SKM-1 treated with dmso at 0.1 percent for 144 hours (cell line): ENCODE results near the gene LRBA.

Experiments
- DNase-seq: peaks from one replicate; lab custom pipeline; 2025; ENCODE audit not compliant: unreplicated experiment; lab: John Stamatoyannopoulos, UW

The LRBA gene

DNA sequence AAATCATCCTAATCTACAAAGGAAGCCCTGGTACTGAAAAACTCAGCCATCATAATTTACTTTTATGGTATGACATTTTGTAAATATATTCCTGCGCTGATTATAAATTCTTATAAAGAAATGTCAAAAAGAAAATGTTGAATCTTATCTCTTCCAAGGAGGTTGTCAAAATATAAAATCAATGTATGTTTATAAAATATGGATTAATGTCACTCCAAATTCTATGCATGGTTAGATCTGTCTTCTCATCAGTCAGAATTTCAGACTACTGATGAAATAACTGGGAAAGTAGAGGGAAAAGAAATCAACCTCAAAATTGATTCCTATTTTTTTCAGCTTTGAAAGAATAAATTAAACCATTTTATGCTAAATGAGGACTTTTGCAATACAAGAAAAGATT, 553.1 kb downstream of the LRBA start:
- DNase-seq: no peak

DNA sequence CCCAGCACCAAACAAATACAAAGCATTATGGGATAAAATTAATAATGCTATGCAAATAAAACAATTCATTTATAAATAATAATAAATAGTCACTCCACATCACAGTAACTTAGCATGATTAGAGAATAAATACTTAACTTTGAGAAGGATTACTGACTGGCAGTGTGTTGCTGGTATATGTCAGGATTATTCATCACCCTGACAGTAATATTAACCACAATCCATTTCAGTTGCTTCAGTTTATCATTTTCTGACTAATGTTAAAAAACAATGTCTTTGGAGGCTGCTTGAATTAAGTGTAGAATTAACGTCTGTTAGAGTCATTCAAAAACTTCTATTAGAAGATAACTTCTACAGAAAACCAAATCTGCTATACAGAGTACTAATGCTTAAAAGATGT, 557.3 kb downstream of the LRBA start:
- DNase-seq: no peak

GRCh38 chr4:150451883-150452282, 563.2 kb downstream of the LRBA start:
- no peak for DNase-seq

DNA sequence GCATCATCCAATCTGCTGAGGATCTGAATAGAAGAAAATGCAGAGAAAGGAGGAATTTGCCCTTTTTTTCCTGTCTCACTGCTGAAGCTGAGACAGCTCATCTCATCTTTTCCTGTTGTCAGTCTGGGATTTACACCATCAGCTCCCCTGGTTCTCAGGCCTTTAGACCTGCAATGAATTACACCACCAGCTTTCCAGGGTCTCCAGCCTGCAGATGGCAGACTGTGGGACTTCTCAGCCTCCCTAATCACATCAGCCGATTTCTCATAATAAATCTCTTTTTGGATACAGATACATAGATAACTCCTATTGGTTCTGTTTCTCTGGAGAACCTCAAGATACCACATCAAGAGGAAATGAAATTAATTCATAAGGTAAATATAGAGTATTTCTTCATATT, 567.7 kb downstream of the LRBA start:
- DNase-seq: no peak

DNA sequence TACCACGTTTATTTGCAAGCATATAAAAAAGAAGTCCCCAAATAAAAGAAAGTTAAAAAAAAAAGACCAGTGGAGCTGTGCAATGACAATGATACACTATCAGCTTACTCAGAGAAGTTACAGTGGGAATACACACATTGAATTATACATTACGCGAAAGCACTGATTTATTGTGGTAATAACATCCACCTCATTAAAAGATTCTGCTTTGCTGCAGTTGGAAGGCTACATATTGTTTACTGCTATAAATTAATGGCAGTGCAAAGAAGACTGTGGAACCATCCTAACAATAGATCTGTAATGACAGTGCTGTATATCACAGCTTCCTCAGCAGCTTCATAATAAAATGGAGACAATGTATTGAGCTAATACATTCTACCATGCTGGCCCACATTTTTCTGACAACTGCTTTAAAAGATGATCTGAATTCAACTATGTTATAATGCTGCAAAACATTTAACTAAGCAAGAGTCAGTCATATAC, 575.6 kb downstream of the LRBA start:
- no peak for DNase-seq

DNA sequence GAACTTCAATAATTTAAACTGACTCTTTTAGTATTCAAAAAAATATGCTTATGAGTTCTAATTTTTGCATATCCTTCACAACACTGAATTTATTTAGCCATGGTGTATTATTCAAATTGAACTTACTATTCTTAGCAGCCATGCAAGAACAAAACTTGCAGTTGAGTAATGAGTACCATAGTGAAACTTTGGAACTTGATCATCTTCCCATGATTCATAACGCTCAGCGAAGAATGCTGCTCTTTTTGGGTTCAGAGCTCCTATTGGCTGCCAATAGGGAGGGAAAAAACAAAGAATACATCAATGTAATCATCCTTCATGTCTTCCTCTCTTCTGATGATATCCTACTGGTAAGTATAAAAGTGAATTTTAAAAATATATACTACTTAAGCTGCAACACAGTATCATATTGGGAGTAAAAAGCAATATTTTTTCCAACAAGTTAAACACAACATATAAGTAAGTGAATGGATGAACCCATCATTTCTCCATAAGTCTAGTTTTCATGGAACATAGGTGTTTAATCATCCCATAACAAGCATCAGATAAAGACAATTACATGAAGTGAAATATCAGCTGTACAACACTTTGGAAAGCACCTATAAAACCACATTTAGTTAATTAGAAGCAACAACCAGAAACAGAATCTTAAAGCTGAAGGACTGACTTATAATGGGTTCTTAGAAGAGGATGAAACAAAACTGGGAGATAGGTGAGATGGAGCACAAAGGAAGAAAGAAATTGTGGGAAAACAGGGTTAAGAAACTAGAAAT, 578.3 kb downstream of the LRBA start:
- DNase-seq: no peak

DNA sequence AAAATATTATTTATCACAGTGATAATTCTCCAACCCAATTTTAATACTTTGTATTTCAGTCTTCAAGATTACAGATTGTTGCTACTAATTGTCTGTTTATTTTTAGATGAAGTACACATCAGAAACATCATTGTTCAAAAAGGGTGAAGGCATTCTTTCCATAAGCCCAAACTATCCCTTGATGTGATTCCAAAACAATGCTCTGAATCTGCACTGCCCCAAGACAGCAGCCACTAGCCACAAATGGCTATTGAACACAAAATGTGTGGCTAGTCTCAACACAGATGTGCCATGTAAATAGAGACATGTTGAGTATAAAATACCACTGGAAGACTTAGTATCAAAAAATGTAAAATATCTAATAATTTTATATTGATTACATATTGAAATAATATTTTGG, 583.9 kb downstream of the LRBA start:
- DNase-seq: no peak

DNA sequence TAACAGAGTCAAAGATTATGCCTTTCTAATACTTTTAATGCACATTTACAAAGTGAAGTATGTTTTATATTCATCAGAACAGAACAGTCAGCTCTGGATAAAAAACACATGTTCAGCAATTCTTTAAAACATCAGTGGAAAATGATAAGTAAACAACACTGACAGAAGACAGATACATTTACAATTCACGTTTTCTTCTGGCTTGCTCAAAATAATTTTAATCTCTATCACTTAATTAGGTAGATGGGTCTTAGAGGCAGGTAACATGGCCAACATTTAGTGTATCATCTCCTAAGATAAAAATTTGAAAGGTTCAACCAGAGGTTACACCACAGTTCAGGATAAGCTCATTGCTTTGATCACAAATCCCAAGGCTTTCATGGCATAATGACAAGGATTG, 589.9 kb downstream of the LRBA start:
- DNase-seq: no peak

GRCh38 chr4:150423503-150423902, 591.6 kb downstream of the LRBA start:
- DNase-seq: no peak

DNA sequence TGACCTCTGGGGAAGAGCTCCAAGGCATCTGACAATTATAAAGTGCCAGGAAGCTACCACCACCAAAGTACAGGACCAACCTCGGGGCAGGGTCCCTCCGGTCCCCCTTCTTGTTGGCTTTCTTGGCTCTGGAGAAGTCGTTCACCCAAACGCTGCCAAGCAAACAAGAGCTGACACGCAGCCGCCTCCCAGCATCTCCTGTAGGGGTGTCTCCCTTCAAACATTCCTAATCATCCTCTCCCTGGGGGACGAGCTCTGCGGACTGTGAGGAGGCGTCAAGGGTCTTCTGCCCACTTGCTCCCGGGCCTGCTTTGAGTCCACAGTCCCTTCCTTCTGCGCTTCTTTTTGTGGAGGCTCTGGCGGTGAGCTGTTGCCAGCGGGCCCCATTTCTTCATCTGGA, 592.0 kb downstream of the LRBA start:
- no peak for DNase-seq

- no peak for DNase-seq
Observed at GRCh38 chr4:150421612-150422011, 593.5 kb downstream of the LRBA start.

DNA sequence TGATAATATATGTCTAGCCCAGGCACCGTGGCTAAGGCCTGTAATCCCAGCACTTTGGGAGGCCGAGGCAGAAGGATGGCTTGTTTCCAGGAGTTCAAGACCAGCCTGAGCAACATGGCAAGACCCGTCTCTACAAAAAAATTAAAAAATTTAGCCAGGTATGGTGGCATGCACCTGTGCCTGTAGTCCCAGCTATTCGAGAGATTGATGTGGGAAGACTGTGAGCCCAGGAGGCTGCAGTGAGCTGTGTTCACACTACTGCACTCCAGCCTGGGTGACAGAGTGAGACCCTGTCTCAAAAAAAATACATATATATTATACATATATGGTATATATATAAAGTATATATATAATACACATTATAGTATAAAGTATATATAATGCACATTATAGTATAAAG, 595.1 kb downstream of the LRBA start:
- no peak for DNase-seq

DNA sequence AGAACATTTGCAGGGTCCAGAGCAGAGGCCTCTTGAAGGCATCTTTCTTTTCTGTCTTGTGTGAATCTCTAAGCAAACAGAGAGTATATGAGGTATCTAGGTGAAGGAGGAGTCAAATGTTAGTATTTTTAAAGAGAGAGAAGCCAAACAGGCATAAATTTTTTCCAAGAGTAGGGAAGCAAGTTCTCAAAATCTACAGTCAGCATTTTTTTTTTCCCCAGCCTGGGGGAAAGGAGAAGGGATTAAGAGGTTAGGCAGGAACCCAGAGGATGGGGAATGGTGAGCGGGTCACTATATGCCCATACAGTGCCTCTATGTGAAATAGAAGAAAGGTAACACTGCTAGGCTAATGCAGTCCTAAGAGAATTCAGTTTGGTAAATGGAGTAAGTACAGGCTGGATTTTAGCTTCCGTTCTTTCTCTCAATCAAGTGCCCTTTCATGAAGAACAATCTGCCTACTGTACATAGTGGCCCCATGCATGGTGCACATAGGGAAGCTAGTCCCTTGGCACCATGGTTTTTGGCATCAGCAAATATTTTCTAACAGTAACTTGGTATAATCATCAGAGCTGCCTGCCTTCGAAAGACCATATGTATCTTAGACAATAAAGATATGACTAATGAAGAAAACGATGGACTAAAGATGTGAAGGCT, 596.2 kb downstream of the LRBA start:
- DNase-seq: no peak

- no peak for DNase-seq
Observed at GRCh38 chr4:150415213-150415612, 599.9 kb downstream of the LRBA start.

- DNase-seq: no peak
Observed at GRCh38 chr4:150411520-150411919, 603.6 kb downstream of the LRBA start.

- DNase-seq: no peak
Observed at GRCh38 chr4:150402871-150403272, 612.2 kb downstream of the LRBA start.

DNA sequence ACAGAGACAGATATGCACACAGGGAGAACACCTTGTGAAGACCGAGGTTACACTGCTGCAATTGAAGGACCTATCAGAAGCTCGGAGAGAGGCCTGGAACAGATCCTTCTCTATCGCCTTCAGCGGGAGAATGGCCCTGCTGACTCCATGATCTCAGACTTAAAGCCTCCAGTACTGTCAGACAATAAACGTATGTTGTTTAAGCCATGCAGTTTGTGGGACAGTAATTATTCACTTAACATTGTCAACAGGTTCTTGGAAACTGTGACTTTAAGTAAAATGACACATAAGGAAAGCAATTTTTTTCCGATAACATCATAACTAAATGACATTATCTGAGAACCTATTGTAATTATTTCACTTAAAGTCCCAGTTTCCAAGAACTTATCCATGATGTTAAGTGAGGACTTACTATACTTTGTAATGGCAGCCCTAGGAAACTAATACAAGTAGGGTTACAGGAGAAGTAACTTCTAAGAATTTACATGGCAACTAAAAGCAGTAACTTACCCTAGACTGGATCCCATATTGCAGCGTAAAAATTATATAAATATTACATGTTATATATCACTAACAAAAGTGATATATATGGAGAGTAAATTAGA, 613.9 kb downstream of the LRBA start:
- DNase-seq: no peak

- DNase-seq: no peak
Observed at GRCh38 chr4:150395872-150396271, 619.2 kb downstream of the LRBA start.

GRCh38 chr4:150394046-150394445, 621.0 kb downstream of the LRBA start:
- DNase-seq: no peak

- no peak for DNase-seq
Observed at GRCh38 chr4:150391052-150391451, 624.0 kb downstream of the LRBA start.

- DNase-seq: no peak
Observed at GRCh38 chr4:150390531-150390910, 624.6 kb downstream of the LRBA start.

GRCh38 chr4:150389896-150390530, 625.1 kb downstream of the LRBA start:
- no peak for DNase-seq
